Prostate gland (tissue), 2 donors: Measurements from ENCODE around the gene UST.

Experiments
- POLR2A ChIP-seq: fragments of 450-650 bp; IDR thresholded peaks from one replicate; pipeline ENCODE4 v1.6.1; 2016; ENCODE audit warnings: antibody characterized with exemption, mild to moderate bottlenecking
- POLR2AphosphoS5 ChIP-seq: sonication (generic); formaldehyde crosslinking; IDR thresholded peaks from one replicate; pipeline ENCODE4 v1.6.1; 2017; ENCODE audit warnings: antibody characterized with exemption
- TF ChIP-seq, protein P1 (sequence below), 4 experiments: fragments of 200-600 bp in 2 of 4; fragments of 450-650 bp in 2 of 4; sonication (generic) in 2 of 4; IDR thresholded peaks; 1 replicate in 3 of 4; 2 replicates in 1 of 4; pipeline ENCODE4 v1.5.1; 2016 to 2019; ENCODE audit warnings: antibody characterized with exemption in 4 of 4, mild to moderate bottlenecking in 2 of 4, moderate library complexity in 2 of 4

DNA sequence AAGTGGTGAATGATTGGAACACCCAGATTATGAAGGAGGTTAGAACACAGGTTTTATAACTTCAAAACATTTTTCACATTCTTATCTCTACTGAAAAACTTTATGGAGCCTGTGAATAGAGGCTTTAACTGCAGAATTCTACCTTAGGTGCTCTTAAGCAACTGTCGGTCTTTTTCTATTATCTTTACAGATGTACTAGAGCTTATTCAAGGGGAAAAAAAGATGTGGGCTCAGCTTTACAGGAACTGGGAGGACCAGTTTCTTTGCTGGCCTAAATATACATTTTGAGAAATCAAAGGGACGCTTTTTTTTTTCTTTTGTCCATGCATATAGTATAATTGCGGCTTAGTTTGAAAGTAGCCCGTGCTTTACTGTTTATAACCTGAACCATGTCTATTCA is 58.9 kb downstream of the UST start:
- TF ChIP-seq POLR2A (no peak), POLR2AphosphoS5 (no peak)
- TF ChIP-seq, protein P1, sequence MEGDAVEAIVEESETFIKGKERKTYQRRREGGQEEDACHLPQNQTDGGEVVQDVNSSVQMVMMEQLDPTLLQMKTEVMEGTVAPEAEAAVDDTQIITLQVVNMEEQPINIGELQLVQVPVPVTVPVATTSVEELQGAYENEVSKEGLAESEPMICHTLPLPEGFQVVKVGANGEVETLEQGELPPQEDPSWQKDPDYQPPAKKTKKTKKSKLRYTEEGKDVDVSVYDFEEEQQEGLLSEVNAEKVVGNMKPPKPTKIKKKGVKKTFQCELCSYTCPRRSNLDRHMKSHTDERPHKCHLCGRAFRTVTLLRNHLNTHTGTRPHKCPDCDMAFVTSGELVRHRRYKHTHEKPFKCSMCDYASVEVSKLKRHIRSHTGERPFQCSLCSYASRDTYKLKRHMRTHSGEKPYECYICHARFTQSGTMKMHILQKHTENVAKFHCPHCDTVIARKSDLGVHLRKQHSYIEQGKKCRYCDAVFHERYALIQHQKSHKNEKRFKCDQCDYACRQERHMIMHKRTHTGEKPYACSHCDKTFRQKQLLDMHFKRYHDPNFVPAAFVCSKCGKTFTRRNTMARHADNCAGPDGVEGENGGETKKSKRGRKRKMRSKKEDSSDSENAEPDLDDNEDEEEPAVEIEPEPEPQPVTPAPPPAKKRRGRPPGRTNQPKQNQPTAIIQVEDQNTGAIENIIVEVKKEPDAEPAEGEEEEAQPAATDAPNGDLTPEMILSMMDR (IDR thresholded peaks at IDR 0.05) = no peak
